RPMI7951 (cell line): ENCODE measurements around the gene ACACB. TPM values are rescaled to one million over a fixed set of nuclear protein-coding genes. Genes with fewer than 3 reads are reported as not detected.

Experiments
- DNase-seq: peaks from one replicate; pipeline ENCODE4 v3.0.0-alpha.2; 2012; ENCODE audit warnings: low read depth
- total RNA-seq: library from RNA; depleted of rRNA; stranded (reverse); fragments of >200 nt; shearing (Covaris generic); gene quantifications from 2 replicates; pipeline ENCODE4 v1.2.3, GENCODE V29; 2014

ACACB gene
- total RNA-seq, 1 experiment from 2014 or later: 7.6 TPM

DNA sequence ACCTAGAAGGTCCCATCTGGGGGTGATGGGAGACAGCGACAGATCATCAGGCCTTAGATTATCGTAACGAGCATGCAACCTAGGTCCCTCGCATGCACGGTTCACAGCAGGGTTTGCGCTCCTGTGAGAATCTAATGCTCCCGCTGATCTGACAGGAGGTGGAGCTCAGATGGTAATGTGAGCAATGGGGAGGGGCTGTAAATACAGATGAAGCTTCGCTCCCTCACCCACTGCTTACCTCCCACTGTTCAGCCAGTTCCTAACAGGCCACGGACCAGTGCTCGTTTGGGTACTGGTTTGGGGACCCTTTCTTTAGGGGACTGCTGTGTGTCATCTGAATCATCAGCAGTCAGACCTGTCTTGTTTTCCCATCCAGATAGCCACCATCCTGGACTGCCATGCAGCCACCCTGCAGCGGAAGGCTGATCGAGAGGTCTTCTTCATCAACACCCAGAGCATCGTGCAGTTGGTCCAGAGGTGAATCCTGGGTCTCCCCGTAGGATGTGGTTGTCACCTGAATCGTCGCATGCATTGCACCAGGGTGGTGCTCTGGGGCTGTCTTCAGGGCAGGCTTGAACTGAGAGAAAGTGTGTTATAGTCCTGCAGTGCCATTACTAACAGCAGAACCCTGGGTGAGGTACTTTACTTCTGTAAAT, 96.2 kb downstream of the ACACB start:
- DNase-seq: no peak

DNA sequence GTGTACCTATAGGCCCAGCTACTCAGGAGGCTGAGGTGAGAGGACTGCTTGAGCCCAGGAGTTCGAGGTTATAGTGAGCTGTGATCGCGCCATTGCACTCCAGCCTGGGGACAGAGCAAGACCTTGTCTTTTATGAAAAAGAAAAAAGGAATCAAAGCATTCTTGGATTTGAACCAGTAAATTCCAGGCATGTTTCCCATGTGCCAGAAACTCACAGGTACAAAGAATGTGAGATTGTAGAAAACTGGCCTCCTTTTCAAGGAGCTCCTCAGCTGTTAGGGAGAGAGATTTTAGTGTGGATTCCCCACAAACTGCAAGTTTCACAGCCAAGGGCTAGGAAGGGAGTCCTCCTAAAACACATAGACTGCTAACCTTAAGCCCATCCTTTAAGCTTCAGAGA, 97.7 kb downstream of the ACACB start:
- DNase-seq: no peak

DNA sequence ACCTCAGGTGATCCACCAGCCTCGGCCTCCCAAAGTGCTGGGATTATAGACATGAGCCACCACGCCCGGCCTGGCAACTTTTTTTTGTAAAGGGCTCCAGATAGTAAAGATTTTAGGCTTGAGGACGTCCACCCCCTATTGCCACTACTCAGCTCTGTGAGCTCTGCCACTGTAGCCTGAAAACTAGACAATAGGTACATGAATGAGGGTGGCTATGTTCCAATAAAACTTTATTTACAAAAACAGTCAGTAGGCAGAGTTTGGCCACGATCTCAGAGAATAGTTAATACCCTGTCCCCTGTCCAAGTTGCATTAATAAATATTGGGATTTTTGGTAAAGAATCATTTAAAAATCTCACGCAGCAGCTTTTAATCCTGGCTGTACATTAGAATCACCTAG, 102.6 kb downstream of the ACACB start:
- DNase-seq: no peak

DNA sequence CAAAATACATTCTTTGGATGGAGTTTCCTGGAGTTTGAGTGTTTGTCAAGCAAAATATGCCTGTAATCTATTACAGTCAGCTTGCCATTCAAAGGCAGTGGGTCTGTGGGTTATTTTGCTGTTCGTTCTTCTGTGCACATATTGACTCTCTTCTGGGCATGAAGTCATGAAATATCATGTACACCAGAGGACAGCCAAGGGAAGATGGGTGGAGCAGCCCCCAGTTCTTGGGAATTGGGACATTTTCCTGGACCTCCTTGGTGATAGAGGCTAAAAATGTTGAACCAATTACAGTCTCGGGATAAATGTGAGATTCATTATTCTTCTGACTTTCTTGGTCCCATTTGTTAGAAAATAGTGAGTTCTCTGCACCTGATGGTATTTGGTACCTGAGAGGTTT, 103.6 kb downstream of the ACACB start:
- DNase-seq: no peak

DNA sequence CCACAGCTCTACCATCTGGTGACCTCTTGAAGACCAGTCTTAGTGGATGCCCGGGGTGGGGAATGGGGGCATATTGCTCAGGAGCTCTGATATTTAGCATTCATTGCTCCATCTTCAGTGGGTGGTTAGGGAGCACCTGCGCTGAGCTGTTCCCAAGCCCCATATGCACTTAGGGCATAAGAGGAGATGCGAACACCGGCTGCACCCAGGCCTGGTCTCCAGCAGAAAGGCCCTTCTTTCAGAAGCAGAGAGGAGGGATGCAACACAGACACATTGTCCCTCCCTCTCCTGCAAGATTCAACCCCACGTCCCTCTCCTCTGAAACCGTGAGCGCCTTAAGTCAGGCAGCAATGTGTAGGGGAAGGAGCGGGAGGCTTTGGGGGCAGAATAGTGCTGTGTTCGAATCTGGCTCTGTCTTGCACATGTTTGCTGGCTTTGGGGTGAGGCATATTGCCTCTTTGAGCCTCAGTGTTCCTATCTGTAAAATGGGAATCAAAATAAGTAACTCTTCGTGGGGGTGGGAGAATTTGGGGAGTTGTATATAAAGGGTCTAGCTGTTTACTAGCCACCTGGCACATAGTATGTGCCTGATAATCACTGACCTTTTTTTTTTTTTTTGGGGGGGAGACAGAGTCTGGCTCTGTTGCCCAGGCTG, 105.0 kb downstream of the ACACB start:
- DNase-seq: no peak

DNA sequence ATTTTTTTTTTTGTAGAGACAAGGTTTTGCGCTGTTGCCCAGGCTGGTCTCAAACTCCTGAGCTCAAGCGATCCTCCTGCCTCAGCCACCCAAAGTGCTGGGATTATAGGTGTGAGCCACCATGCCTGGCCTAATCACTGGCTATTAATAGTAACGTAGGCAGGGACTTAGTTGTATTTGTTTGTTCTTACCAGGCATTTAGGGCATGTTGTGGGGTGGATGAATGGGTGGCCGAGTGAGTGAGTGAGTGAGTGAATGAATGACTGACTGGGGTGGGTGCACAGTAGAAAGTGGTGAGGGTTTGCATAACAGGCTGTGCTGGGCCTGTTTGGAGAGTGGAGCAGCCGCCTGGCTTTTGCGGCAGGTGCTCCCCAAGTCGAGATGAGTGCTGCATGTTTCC, 105.7 kb downstream of the ACACB start:
- no peak for DNase-seq

DNA sequence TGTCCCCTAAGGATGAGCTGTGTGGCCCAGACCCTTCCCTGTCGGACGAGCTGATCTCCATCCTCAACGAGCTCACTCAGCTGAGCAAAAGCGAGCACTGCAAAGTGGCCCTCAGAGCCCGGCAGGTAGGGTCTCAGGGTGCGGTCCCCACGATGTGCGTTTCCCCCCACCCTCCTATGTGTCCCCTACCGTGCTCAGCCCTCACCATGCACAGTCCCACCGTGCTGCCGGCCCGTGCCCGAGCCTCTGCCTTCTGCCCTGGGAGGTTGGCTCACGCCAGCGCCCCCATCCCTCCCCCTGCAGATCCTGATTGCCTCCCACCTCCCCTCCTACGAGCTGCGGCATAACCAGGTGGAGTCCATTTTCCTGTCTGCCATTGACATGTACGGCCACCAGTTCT, 106.1 kb downstream of the ACACB start:
- DNase-seq: no peak

DNA sequence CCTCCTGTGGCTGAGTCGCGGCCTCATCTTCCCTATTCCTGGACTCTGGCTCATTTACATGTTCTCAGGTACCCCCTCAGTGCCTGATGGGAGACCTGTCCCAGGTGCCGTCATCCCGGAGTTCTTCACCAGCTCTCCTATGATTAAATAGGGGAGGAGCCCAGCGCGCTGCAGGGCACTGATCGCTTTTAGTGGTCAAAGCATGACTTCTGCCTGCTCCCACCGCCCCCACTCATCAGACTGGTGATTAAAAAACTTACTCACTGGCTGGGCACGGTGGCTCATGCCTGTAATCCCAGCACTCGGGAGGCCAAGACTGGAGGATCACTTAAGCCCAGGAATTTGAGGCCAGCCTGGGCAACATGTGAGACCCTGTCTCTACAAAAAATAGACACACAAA, 106.8 kb downstream of the ACACB start:
- no peak for DNase-seq

DNA sequence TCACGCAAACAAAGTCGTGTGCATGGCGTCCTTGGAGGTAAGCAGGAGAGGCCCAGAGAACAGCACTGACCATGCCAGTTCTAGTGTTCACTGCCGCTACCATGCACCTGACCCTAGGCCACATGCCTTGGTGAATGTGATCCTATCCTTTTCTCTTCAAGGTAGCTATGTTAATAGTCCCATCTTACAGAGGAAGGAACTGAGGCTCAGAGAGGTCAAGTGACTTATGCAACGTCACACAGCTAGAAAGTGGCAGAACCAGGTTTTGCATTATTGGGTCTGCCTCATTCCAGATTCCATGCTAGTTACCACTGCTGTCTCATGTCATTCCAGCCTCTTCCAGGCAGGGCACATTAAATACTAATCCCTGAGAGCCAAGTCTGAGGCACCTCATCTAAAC, 107.5 kb downstream of the ACACB start:
- DNase-seq: no peak

DNA sequence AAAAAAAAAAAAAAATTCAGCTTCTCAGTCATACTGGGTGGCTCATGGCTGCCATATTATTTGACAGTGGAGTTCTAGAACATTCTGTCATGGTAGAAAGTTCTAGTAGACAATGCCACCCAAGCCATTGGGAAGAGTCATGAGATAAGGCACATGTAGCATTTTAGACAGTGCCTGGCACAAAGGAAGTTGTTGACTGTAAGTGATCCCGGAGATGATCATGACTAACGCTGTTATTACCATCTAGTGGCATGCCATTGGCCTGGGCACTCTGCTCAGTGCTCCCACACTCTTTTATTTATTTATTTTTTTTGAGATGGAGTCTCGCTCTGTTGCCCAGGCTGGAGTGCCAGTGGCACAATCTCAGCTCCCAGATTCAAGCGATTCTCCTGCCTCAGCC, 112.3 kb downstream of the ACACB start:
- no peak for DNase-seq

DNA sequence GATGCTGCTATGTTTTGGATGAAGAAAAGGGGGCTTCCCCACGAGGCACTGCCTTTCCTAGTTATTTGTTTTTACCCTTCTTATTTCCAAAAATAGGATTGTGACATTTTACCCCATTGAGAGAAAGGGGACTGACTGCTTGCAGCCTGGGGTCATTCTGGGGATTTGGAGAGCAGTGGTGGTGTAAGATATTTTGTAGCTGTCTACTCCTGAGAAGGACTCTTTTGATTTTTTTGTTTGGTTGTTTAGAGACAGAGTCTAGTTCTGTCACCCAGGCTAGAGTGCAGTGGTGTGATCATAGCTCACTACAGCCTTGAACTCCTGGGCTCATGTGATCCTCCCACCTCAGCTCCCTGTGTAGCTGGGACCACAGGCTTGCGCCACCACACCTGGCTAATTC, 113.8 kb downstream of the ACACB start:
- no peak for DNase-seq

DNA sequence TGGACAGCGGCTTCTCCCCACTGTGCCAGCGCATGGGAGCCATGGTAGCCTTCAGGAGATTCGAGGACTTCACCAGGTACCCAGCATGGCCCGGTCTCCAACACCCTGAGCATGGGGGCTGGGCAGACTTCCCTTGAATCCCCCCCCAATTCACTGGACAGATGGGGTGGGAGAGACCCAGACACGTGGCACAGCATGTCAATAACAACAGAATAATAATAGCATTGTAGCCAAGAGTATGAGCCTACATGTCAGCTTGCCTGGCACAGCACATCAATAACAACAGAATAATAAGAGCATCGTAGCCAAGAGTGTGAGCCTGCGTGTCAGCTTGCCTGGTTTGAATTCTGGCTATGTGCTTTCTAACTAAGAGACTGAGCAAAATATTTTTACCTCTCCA, 116.3 kb downstream of the ACACB start:
- DNase-seq: no peak

DNA sequence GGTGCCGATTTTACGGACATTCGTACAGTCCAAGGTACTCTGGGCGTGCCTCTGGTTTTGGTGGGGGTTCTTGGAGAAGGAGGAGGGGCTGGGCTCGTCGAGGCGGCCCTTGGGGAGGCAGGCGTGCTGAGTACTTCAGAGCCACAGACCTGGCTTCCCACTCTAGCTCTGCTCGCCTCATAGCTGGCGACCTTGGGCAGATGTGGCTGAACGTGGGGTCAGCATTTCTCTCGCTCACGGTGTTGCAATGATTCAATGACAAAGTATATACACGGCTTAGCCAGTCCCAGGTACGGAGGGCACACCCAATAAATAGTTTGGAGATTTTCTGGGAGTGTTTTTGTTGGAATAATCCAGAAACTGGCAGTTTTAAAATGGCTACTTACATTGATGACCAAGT, 117.6 kb downstream of the ACACB start:
- no peak for DNase-seq

DNA sequence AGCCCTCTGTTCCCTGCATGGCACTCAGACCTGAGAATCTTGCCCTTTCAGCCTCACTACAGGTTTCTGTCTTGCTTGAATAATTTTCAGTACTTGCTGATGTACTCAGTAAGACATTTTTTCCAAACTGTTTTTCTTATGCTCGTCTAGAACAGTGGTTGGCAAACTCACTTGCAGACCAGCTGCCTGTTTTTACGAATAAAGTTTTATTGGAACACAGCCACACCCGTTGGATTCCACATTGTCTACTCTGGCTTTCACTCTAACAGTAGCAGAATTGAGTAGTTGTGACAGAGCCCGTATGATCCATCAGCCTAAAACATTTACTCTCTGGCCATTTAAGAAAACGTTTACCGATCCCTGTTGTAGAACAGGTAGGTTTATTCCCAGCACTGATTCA, 119.9 kb downstream of the ACACB start:
- DNase-seq: no peak

DNA sequence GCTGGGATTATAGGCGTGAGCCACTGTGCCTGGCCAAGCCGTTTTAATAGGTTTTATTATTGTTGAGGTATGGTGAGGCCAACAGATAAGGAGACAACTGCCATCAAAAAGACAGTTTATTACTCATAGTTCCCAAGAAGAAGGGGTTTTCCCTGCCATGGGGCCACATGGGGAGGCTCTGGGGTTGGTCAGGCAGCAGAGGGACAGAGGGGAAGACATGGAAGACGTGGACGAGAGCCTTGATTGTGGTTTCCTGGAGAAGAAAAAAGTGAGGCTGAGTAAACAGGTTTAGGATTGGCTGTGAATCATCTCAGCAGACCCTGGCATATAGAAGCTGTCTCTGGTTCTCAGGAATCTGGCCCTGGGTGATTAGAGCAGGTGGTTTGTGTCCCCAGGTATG, 122.8 kb downstream of the ACACB start:
- DNase-seq: no peak

DNA sequence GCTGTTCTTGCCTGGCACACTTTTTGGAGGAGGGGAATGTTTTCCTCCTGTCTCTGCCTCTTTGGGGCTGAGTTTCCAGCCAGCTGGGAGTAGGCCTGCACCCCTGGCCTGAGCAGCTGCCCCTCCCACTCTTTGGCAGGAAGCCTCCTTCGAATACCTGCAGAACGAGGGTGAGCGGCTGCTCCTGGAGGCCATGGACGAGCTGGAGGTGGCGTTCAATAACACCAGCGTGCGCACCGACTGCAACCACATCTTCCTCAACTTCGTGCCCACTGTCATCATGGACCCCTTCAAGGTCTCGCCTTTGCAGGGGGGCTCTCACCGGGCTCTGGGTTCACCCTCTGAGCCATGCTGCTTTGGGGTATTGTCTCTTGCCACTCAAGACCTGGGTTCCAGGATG, 123.3 kb downstream of the ACACB start:
- DNase-seq: no peak

DNA sequence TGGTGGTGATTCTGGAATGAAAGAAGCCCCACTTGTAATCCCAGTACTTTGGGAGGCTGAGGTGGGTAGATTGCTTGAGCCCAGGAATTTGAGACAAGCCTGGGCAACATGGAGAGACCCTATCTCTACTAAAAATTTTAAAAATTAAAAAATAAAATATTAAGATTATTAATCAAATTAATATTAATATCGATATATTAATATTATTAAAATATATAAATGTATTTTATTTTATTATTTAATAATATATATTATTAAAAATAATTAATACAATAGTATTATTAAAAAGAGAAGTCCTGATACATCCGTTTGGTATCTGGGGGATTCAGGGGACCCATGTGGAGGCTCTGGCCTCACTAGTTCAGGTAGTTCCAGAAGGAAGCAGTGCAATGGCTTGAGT, 124.0 kb downstream of the ACACB start:
- no peak for DNase-seq

DNA sequence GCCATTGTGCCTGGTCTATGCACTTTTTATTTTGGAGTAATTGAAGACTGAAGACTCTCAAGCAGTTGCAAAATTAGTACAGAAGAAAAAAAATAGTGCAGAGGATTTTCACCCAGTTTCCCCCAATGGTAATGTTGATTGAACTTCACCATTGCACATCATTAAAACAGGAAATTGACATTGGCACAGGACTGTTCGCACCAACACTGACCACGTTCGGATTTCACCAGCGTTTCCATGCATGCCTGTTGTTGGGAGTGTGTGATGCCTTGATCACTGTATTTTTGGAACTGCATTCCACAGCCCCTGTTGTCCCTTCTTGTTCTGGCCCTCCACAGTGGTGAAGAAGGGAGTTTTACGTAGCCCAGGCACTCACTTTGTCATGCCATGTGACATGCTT, 125.5 kb downstream of the ACACB start:
- DNase-seq: no peak

DNA sequence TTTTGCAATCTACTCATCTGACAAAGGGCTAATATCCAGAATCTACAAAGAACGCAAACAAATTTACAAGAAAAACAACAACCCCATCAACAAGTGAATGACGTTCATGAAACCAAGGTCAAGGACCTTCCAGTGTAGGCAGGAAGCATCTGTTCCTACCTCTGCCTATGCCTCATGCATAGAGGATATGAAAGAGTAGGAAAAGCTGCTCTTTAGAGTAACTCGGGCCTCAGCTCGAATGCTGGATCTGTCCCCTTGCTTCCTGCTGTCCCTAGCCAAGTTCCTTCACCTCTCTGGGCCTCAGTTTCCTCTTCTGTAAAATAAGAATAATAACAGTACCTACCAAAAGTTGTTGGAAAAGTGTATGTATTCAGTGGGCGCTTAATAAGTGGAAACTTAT, 127.7 kb downstream of the ACACB start:
- DNase-seq: no peak

DNA sequence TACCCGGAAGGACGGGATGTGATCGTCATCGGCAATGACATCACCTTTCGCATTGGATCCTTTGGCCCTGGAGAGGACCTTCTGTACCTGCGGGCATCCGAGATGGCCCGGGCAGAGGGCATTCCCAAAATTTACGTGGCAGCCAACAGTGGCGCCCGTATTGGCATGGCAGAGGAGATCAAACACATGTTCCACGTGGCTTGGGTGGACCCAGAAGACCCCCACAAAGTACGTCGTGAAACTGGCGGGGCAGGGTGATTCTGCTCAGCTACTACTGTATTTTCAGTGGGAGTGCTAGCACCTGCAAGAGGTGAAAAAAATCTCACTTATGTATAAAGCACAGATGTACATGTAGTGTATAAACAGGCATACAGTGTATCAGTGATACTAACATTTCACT, 129.8 kb downstream of the ACACB start:
- DNase-seq: no peak

DNA sequence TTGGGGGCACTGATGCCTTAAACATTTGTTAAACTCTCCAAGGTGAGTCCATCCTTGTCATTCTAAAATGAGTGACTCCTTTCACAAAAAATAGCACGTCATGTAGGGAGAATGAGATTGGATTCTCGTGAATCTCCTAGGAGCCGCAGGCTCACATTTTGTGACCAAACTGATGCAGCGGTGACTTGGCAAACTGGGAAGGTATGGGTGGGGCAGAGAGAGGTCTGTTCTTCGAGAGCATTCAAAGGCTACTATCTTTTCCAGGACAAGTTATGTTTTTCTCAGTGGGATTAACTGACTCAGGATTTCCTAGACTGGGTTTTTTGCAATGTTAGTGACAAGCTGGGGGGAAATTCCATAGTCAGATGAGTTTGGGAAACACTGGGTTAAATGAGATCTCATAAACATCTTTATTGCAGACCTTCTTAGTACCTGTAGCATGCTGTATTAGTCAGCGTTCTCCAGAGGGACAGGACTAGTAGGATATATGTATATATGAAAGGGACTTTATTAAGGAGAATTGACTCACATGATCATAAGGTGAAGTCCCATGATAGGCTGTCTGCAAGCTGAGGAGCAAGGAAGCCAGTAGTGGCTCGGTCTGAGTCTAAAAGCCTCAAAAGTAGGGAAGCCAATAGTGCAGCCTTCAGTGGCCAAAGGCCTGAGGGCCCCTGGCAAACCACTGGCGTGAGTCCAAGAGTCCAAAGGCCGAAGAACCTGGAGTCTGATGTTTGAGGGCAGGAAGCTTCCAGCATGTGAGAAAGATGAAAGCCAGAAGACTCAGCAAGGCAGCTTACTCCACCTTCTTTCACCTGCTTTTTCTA, 131.7 kb downstream of the ACACB start:
- DNase-seq: no peak

DNA sequence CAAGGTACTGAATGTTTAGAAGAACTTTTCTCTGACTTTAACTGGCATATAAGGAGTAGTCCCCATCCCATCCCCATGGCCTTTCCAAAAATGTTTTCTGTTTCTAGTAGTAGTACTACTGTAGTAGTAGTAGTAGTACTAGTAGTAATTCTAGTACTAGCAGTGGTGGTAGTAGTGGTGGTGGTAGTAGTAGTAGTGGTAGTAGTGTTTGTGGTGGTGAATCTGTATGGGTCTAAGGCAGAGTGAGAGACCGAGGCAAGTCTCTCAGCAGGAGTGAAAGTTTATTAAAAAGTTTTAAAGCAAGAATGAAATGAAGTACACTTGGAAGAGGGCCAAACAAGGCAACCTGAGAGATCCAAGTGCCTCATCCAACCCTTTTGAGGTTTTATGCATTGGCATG, 134.1 kb downstream of the ACACB start:
- DNase-seq: no peak

DNA sequence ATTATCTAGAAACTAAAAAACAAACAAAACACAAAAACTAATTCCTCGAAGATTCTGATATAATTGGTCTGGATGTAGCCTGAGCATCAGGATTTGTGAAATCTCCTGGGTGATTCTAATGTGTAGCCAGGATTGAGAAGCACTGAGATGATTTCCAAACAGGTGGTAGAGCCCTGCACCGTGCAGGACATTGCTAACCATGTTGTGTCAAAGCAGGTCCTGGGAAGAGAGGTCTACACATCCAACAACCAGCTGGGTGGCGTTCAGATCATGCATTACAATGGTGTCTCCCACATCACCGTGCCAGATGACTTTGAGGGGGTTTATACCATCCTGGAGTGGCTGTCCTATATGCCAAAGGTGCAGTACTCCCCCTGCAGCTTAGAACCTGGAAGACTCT, 136.4 kb downstream of the ACACB start:
- no peak for DNase-seq
